Measurements from ENCODE around the gene ABCC12.

DNA sequence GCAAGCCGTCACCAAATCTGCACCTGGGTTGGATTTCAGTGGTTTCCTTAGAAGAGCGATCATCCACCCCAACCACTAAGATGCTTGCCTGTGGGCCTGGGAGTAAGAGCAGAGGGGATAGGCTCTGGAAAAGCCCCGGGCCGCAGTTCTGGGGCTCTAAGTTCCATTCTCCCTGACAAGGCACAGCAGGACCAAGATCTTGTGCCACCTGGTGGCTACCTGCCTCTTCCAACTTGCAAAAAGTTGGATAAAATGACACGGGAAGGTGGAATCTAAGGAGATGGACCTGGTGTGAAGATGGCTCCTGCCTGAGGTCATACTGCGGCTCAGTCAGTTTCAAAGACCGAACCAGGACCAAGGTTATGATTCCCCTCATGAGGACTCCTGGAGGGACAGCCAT, 42.3 kb downstream of the ABCC12 start:
- TF ChIP-seq POLR2AphosphoS5 (IDR thresholded peaks at IDR 0.05; ENCODE audit: low read depth, low read length) (no peak), POU2F2 (IDR thresholded peaks at IDR 0.05; ENCODE audit: low read depth, low read length) (no peak), POLR2A (IDR thresholded peaks at IDR 0.05; ENCODE audit: low read depth, low read length) (no peak), TAF1 (IDR thresholded peaks at IDR 0.05; ENCODE audit: low read depth, low read length) (no peak), SPI1 (IDR thresholded peaks at IDR 0.05; ENCODE audit: low read depth, low read length) (no peak)
